GM18511 (cell line): ENCODE data around the gene KRTAP21-1.
"Not testable (repeated sequence)": the region's sequence is repeated elsewhere in the genome, so short reads cannot be mapped to it uniquely, and the experiment has no call there.

ENCODE experiments used
- ATAC-seq: cut with Tn5 transposase; IDR thresholded peaks from one replicate; pipeline ENCODE4 v1.9.1; 2021; ENCODE audit warnings: mild to moderate bottlenecking, moderate library complexity; ENCODE audit not compliant: unreplicated experiment

KRTAP21-1 gene

DNA sequence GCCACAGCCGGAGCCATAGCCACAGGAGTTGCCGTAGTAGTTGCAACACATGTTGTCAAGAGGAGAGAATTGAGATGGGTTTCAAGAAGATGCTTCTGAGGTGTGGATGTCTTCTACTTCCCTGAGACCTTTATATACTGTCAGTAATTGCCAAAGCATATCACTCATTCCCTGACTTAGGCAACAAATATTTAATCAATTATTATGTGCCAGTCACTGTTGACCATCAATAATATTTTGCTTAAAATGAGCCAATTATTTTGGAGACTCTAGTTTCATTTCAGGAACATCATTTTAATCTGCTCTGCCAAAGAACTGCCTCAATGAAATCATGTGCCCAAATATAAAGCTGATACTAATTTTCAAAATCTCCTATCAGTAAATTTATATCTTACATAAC is at the start of gene KRTAP21-1:
TSS of gene KRTAP21-1 (minus strand) at position 101 of the 400 bp plus-strand sequence. CDS start at position 51, 50 bp downstream.
- ATAC-seq = not testable (repeated sequence)

DNA sequence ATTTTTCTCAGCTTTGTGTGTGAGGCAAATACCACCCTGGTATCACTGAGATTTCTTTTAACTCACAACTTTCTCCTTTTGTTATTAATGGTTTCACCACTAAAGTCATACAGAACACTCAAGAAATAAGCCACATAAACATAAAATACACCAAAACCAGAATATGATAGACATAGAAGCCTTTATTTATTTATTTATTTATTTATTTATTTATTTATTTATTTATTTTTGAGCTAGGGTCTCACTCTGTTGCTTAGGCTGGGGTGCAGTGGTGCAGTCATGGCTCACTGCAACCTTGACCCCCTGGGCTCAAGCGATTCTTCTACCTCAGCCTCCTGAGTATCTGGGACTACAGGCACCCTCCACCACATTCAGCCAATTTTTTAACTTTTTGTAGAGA is 45.4 kb upstream of the KRTAP21-1 start:
- no peak for ATAC-seq

DNA sequence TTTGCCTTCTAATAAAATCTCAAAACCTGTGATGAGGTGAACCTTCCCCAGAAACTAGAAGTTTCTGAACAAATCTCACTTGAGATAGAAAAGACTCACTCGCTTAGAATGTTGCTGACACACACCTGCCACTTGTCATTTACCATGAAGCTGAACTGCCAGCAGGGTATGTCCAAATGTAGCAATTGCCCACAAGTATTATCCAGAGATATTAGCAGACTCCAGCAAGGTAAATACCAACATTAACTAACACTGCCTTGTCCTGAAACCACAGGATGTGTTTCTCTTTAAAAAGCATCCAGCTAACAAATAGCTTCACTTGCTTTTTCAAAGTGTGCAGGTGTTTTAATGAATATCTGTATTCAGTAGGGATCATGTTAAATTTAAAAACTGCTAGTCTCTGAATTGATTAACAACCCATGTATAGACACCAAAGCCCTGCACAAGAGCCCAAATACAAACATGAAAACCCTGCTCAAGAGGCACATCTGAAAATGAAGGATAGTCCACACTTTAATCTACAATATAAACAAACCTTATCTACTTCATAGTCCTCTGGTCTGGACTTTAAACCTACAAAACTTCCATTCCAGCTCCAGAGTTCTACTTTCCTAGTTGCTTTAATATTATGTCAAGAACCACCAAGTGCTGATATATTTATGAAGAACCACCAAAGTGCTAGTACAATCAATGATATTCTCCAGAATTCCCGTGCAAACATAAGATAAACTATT is 38.5 kb upstream of the KRTAP21-1 start:
- ATAC-seq = no peak

DNA sequence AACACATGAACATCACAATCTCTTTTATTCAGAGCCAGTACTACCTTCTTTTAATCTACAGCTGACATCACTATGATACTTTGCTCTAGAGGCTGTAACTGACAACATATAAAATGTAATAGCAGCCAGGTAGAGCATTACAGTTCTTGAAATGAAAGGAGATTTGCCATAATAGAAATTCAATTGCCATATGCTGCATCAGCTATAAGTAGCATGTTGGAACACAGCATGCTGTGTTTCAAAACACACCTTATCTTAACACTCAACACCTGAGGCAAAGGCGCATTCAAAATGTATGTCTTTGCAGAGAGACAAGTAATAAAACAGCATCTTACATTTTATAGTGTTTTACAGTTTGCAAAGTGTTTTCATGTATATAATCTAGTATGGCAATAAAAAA is 24.0 kb upstream of the KRTAP21-1 start:
- ATAC-seq = no peak

- no peak for ATAC-seq
Measured at GRCh38 chr21:30769724-30770431, 14.7 kb upstream of the KRTAP21-1 start.

GRCh38 chr21:30760776-30761175 is 5.5 kb upstream of the KRTAP21-1 start:
- ATAC-seq = no peak

DNA sequence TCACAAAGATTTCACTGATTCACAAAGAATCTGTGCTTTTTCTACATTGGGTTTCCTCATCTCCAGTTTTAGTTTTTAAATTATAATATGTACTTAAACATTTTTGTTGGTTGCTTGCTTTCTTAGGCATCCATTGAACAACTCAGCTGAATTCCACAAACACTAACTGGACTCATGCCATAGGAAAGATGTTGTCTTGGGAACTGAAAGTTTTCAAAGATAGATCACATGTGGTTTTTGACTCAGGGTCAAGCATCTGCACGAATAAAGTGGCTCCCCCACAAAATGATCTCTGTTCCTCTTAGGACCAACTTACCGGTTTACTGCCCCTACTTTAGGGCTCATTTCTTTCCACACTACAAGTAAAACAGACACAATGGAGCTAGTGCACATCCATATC is 3.1 kb upstream of the KRTAP21-1 start:
- no peak for ATAC-seq

DNA sequence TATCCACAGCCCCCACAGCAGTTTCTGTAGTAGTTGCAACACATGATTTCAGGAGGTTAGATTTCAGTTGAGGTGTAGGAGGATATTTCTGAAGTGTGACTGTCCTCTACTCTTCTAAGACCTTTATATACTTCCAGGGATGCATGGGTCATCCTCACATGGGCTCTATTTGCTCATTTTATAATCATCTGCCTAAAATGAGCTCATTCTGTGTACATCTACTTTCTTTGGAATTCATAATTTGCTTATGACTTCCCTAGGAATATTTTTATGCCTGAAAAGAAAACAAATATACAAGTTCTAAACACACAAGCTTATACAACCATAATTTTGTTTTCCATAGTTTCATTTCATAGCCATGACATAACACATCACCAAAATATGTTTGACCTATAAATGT is 8.1 kb downstream of the KRTAP21-1 start, which contains the start of gene KRTAP21-2:
TSS of gene KRTAP21-2 (minus strand) at position 101 of the 400 bp plus-strand sequence. CDS start at position 44, 57 bp downstream.
- no peak for ATAC-seq

- no peak for ATAC-seq
Measured at GRCh38 chr21:30740462-30740861, 14.8 kb downstream of the KRTAP21-1 start.

DNA sequence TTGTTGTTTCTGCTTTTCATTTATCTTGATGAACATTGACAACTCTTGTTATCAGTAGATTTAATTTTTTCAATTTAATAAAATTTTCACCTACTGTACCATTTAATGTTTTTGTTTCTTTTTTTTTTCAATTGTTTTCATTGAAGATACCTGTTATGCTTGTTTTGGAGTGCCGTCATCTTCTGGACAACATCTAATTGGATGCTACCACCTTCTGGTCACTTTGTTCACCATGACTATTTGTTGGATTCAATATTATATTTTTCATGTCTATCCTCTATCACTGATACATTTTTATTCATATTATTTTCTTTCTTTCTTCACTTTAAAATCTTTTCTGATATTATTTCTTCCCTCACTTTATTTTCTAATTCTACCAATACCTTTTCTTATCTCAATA is 22.2 kb downstream of the KRTAP21-1 start:
- no peak for ATAC-seq

DNA sequence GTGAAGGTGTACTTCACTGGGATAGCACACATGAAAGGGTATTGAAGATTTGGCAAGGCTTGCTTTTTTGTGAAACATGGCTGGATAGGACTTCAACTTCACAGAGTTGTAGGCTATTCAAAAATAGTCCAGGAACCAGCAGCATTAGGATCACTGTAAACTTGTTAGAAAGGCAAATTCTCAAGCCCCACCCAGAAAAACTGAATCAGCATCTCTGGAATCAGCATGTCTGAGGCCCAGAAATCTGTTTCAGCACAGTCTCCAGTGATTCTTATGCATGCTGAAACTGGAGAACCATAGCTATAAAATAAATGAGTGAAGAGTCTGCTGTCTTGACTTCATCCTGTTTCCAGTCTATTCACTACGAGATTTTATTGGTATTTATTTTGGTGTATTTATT is 28.5 kb downstream of the KRTAP21-1 start:
- no peak for ATAC-seq

GRCh38 chr21:30719401-30719800 is 35.8 kb downstream of the KRTAP21-1 start:
- ATAC-seq = no peak

DNA sequence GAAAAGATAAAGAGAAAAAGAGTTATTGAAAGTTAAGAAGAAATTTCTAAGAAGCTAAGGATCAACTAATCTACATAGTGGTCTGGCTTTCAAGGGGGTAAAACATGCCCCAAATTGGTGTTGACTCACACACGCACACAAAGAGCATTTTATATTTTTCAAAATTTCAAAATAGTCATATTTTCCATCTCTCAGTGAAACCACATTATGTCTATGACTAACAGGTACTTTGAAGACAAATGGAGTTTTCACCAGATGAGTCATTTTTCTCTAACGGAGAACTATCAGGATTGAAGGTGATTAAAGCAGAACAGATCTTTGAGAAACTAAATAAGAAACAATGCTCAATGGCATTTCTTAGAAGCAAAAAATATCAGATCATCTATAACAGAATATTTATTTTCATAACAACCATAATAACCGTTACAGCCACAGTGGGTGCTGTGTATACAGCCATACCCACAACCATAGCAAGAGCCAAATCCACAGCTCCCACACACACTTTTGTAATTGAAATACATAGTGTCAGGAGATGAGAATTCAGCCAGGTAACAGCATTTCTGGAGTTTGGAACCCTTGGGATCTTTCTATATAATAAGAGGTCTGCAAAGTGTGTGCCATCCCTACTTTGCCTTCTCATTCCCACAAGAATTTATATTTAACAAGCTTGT is 36.9 kb downstream of the KRTAP21-1 start, which contains the start of gene KRTAP21-3:
TSS of gene KRTAP21-3 (minus strand) at position 539 of the 671 bp plus-strand sequence. CDS start at position 521, 18 bp downstream.
- ATAC-seq = no peak

DNA sequence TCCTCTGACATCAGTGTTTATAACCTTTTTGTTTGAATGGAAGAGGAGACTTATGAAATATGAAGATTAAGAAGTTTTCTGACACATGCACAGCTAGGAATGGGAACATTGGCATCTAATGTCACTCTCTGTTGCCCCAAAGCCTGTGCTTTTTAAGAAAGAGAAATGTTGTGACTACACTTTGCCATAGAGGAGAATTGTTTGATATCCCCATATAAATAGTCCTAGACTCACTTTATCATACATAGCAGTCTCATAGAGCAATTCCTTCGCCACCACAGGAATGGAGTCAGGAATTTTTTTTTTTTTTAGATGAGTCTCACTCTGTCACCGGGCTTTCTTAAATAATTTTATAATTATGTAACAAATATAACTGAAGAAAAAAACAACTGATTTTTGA is 38.1 kb downstream of the KRTAP21-1 start:
- no peak for ATAC-seq

DNA sequence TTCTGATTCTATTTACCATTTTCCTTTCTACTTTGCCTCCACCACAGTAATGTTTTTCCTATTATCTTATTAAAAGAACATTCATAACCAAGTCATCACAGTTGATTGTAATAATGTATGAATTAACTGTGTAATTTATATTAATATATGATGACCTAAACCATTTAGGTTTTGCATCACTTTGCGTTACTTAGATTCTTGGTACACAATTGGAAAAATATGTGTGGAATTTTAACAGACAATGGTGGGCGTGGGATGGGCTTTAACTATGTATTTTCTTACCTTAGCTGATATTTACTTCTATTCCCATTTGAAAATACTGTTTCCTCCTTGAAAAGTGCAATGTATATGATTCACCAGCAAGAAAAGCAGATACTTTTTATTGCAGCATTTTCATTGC is 40.3 kb downstream of the KRTAP21-1 start:
- ATAC-seq = no peak

- ATAC-seq = no peak
Measured at GRCh38 chr21:30714456-30714855, 40.8 kb downstream of the KRTAP21-1 start.

DNA sequence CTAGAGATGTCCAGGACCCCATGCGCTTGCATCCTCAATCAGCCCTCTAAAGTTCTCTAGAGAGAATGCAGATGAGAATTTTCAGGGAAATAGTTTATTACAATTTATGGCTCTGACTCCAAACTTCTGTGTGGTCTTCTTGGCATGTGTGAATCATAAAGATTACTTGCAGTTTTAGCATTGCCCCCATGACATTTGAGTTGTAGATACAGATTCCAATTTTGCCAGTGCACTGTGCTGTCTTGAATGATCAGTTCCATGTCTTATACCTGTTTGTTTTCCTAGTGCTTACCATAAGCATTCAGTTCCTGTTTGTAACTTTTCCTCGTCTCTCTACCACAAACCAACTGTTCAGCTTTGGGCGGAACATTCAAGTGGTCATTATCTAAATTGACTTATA is 41.5 kb downstream of the KRTAP21-1 start:
- ATAC-seq = no peak

GRCh38 chr21:30710499-30710898 is 44.7 kb downstream of the KRTAP21-1 start:
- ATAC-seq = no peak

GRCh38 chr21:30707409-30707808 is 47.8 kb downstream of the KRTAP21-1 start:
- ATAC-seq = no peak
